ENCODE measurements around the gene SLCO3A1. TPM values are rescaled to one million over a fixed set of nuclear protein-coding genes. Genes with fewer than 3 reads are reported as not detected.

SLCO3A1 gene
- total and polyA plus RNA-seq, 2 donors (not counting 1 experiment from before 2014, with no cell fraction given), result 8.1 to 16.8 TPM

- H3K27ac ChIP-seq (ENCODE audit: insufficient read depth, low read length), result peak overlapping the region; percentile 85
- peaks cover 28% of the 10 kb centered on the region for H3K4me1 ChIP-seq (ENCODE audit: control insufficient read depth, extremely low read depth, insufficient read depth, low read length)
- no peaks in the 10 kb centered on the region for H3K9me3 ChIP-seq (ENCODE audit: control insufficient read depth, insufficient read depth, low read depth, low read length)
- H3K4me2 ChIP-seq (ENCODE audit: extremely low read depth, insufficient read depth, low read length), result peak overlapping the region; percentile 15
- TF ChIP-seq, protein P1, sequence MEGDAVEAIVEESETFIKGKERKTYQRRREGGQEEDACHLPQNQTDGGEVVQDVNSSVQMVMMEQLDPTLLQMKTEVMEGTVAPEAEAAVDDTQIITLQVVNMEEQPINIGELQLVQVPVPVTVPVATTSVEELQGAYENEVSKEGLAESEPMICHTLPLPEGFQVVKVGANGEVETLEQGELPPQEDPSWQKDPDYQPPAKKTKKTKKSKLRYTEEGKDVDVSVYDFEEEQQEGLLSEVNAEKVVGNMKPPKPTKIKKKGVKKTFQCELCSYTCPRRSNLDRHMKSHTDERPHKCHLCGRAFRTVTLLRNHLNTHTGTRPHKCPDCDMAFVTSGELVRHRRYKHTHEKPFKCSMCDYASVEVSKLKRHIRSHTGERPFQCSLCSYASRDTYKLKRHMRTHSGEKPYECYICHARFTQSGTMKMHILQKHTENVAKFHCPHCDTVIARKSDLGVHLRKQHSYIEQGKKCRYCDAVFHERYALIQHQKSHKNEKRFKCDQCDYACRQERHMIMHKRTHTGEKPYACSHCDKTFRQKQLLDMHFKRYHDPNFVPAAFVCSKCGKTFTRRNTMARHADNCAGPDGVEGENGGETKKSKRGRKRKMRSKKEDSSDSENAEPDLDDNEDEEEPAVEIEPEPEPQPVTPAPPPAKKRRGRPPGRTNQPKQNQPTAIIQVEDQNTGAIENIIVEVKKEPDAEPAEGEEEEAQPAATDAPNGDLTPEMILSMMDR (conservative IDR thresholded peaks at IDR 0.05 in 1 of 2, IDR thresholded peaks at IDR 0.05 in 1 of 2; ENCODE audit: low read depth in 1 of 2, low read length in 2 of 2), result no peak
- TF ChIP-seq EZH2 (IDR thresholded peaks at IDR 0.05; ENCODE audit: low read length, missing control alignments), result no peak
- H4K20me1 ChIP-seq (ENCODE audit: control insufficient read depth, extremely low read depth, insufficient read depth, low read length), result no peaks in the 10 kb centered on the region
- no peak overlapping the region for H3K4me3 ChIP-seq (replicated peaks in 1 of 4; ENCODE audit: control extremely low read depth in 1 of 4, insufficient read depth in 1 of 4, low read depth in 3 of 4, low read length in 4 of 4)
- no peak overlapping the region for H3K9ac ChIP-seq (ENCODE audit: insufficient read depth, low read length)
- DNase-seq (ENCODE audit: low read depth in 2 of 2), result no peak
- no peaks in the 10 kb centered on the region for H3K36me3 ChIP-seq (ENCODE audit: control insufficient read depth, insufficient read depth, low read length)
- H3K27me3 ChIP-seq (ENCODE audit: control insufficient read depth, insufficient read depth, low read length), result no peaks in the 10 kb centered on the region
- peaks cover 5% of the 10 kb centered on the region for H3K79me2 ChIP-seq (ENCODE audit: control insufficient read depth, insufficient read depth, low read length)
- peak overlapping the region; percentile 25 for H2AFZ ChIP-seq (ENCODE audit: low read length)
Observed at GRCh38 chr15:91865486-91865885, 12.0 kb downstream of the SLCO3A1 start.

DNA sequence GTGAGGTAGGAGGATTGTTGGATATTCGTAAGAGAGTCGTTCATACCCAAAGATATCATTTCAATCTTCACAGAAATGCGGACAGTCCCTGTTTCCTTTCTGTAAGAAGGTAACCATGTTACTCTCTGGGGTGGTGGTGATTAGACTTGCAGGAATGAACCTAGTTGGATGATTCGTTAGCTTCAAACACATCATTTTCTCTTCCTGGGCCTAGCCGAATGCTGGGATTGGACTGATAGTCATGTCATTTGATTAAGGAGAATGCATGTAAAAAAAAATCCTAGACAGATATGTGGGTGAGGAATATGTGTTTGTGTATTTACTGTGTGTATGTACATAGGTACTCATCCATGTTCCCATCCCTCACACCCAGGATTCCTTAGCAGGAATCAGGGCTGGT lies 12.4 kb downstream of the SLCO3A1 start:
- H3K4me1 ChIP-seq (ENCODE audit: control insufficient read depth, extremely low read depth, insufficient read depth, low read length), result peaks cover 28% of the 10 kb centered on the region
- H3K79me2 ChIP-seq (ENCODE audit: control insufficient read depth, insufficient read depth, low read length), result peaks cover 4% of the 10 kb centered on the region
- H3K4me2 ChIP-seq (ENCODE audit: extremely low read depth, insufficient read depth, low read length), result peak overlapping the region; percentile 15
- H3K4me3 ChIP-seq (replicated peaks in 1 of 4; ENCODE audit: control extremely low read depth in 1 of 4, insufficient read depth in 1 of 4, low read depth in 3 of 4, low read length in 4 of 4), result no peak overlapping the region
- no peaks in the 10 kb centered on the region for H3K27me3 ChIP-seq (ENCODE audit: control insufficient read depth, insufficient read depth, low read length)
- peak overlapping the region; percentile 85 for H3K27ac ChIP-seq (ENCODE audit: insufficient read depth, low read length)
- no peaks in the 10 kb centered on the region for H3K36me3 ChIP-seq (ENCODE audit: control insufficient read depth, insufficient read depth, low read length)
- no peaks in the 10 kb centered on the region for H4K20me1 ChIP-seq (ENCODE audit: control insufficient read depth, extremely low read depth, insufficient read depth, low read length)
- TF ChIP-seq, protein P1 (conservative IDR thresholded peaks at IDR 0.05 in 1 of 2, IDR thresholded peaks at IDR 0.05 in 1 of 2; ENCODE audit: low read depth in 1 of 2, low read length in 2 of 2), result no peak
- TF ChIP-seq EZH2 (IDR thresholded peaks at IDR 0.05; ENCODE audit: low read length, missing control alignments), result no peak
- DNase-seq (ENCODE audit: low read depth in 2 of 2), result peak in 1 of 2 donors; percentile 68
- H3K9me3 ChIP-seq (ENCODE audit: control insufficient read depth, insufficient read depth, low read depth, low read length), result no peaks in the 10 kb centered on the region
- H2AFZ ChIP-seq (ENCODE audit: low read length), result peak overlapping the region; percentile 25
- H3K9ac ChIP-seq (ENCODE audit: insufficient read depth, low read length), result no peak overlapping the region

- peak; percentile 69 to 75 for DNase-seq (ENCODE audit: low read depth in 2 of 2)
- Histone ChIP-seq H3K27me3 (ENCODE audit: control insufficient read depth, insufficient read depth, low read length) (no peaks in the 10 kb centered on the region), H4K20me1 (ENCODE audit: control insufficient read depth, extremely low read depth, insufficient read depth, low read length) (no peaks in the 10 kb centered on the region), H3K9me3 (ENCODE audit: control insufficient read depth, insufficient read depth, low read depth, low read length) (no peaks in the 10 kb centered on the region), H3K79me2 (ENCODE audit: control insufficient read depth, insufficient read depth, low read length) (peaks cover 4% of the 10 kb centered on the region), H3K4me3 (replicated peaks in 1 of 4; ENCODE audit: control extremely low read depth in 1 of 4, insufficient read depth in 1 of 4, low read depth in 3 of 4, low read length in 4 of 4) (no peak overlapping the region), H3K9ac (ENCODE audit: insufficient read depth, low read length) (no peak overlapping the region), H3K4me1 (ENCODE audit: control insufficient read depth, extremely low read depth, insufficient read depth, low read length) (peaks cover 28% of the 10 kb centered on the region), H3K27ac (ENCODE audit: insufficient read depth, low read length) (peak overlapping the region; percentile 85), H3K36me3 (ENCODE audit: control insufficient read depth, insufficient read depth, low read length) (no peaks in the 10 kb centered on the region), H3K4me2 (ENCODE audit: extremely low read depth, insufficient read depth, low read length) (peak overlapping the region; percentile 85), H2AFZ (ENCODE audit: low read length) (no peak overlapping the region)
- no peak for TF ChIP-seq EZH2 (IDR thresholded peaks at IDR 0.05; ENCODE audit: low read length, missing control alignments)
- TF ChIP-seq, protein P1 (conservative IDR thresholded peaks at IDR 0.05 in 1 of 2, IDR thresholded peaks at IDR 0.05 in 1 of 2; ENCODE audit: low read depth in 1 of 2, low read length in 2 of 2), result no peak
Observed at GRCh38 chr15:91866371-91866905, 12.9 kb downstream of the SLCO3A1 start.
